NT2/D1 (cell line): ENCODE data around the gene PXYLP1.
"Not testable (repeated sequence)": the region's sequence is repeated elsewhere in the genome, so short reads cannot be mapped to it uniquely, and the experiment has no call there.

Experiments
- DNase-seq: peaks from one replicate; pipeline ENCODE4 v3.0.0-alpha.2; 2011; ENCODE audit warnings: low read depth, low spot score
- H3K27me3 ChIP-seq: 2 replicates; pipeline ENCODE4 v1.6.0; 2011; ENCODE audit warnings: mild to moderate bottlenecking; ENCODE audit not compliant: insufficient read length, insufficient read depth
- H3K36me3 ChIP-seq: 2 replicates; pipeline ENCODE4 v1.6.1; 2011; ENCODE audit warnings: mild to moderate bottlenecking, low read length, mixed read lengths; ENCODE audit not compliant: insufficient read depth, insufficient read length
- H3K4me1 ChIP-seq: 2 replicates; pipeline ENCODE4 v1.5.1; 2011; ENCODE audit not compliant: insufficient read depth, insufficient read length
- H3K4me3 ChIP-seq: 2 replicates; pipeline ENCODE4 v1.5.1; 2011; ENCODE audit warnings: low read depth; ENCODE audit not compliant: insufficient read length
- H3K9ac ChIP-seq: 2 replicates; pipeline ENCODE4 v1.6.0; 2011; ENCODE audit warnings: low read depth; ENCODE audit not compliant: insufficient read length
- H3K9me3 ChIP-seq: 2 replicates; pipeline ENCODE4 v1.5.1; 2011; ENCODE audit warnings: mild to moderate bottlenecking, low read length; ENCODE audit not compliant: insufficient read depth
- SUZ12 ChIP-seq: IDR thresholded peaks from 2 replicates; pipeline ENCODE4 v1.6.1; 2011; ENCODE audit not compliant: insufficient read length, insufficient read depth; ENCODE audit errors: extremely low read depth
- YY1 ChIP-seq: IDR thresholded peaks from 2 replicates; pipeline ENCODE4 v1.6.1; 2011; ENCODE audit not compliant: insufficient read length, insufficient read depth
- ZNF274 ChIP-seq: IDR thresholded peaks from 2 replicates; pipeline ENCODE4 v1.6.1; 2011; ENCODE audit warnings: mild to moderate bottlenecking, low read depth, low read length

PXYLP1 gene

GRCh38 chr3:141289228-141289772 is 57.7 kb downstream of the PXYLP1 start:
- no peaks in the 10 kb centered on the region for H3K4me1 ChIP-seq
- TF ChIP-seq ZNF274: no peak
- H3K4me3 ChIP-seq: no peak overlapping the region
- no peaks in the 10 kb centered on the region for H3K27me3 ChIP-seq
- DNase-seq: no peak
- no peak overlapping the region for H3K9ac ChIP-seq
- peaks cover 5% of the 10 kb centered on the region for H3K36me3 ChIP-seq
- no peaks in the 10 kb centered on the region for H3K9me3 ChIP-seq

- Histone ChIP-seq H3K4me3 (no peak overlapping the region), H3K9ac (no peak overlapping the region), H3K4me1 (no peaks in the 10 kb centered on the region), H3K27me3 (no peaks in the 10 kb centered on the region), H3K9me3 (no peaks in the 10 kb centered on the region), H3K36me3 (peaks cover 5% of the 10 kb centered on the region)
- DNase-seq: no peak
- TF ChIP-seq ZNF274 (no peak), YY1 (no peak), SUZ12 (no peak)
These were observed 60.1 kb downstream of the PXYLP1 start for GRCh38 chr3:141291559-141292355.

- Histone ChIP-seq H3K4me1 (no peaks in the 10 kb centered on the region), H3K9me3 (no peaks in the 10 kb centered on the region), H3K9ac (no peak overlapping the region), H3K27me3 (no peaks in the 10 kb centered on the region), H3K4me3 (no peak overlapping the region), H3K36me3 (peaks cover 5% of the 10 kb centered on the region)
- no peak for TF ChIP-seq ZNF274
- no peak for TF ChIP-seq SUZ12
- no peak for TF ChIP-seq YY1
- no peak for DNase-seq
These were observed 60.9 kb downstream of the PXYLP1 start for GRCh38 chr3:141292356-141293058.

- TF ChIP-seq ZNF274 (no peak), SUZ12 (no peak), YY1 (no peak)
- Histone ChIP-seq H3K9ac (no peak overlapping the region), H3K4me3 (no peak overlapping the region), H3K9me3 (no peaks in the 10 kb centered on the region), H3K27me3 (no peaks in the 10 kb centered on the region), H3K36me3 (peaks cover 5% of the 10 kb centered on the region), H3K4me1 (no peaks in the 10 kb centered on the region)
- DNase-seq: no peak
These were observed 62.7 kb downstream of the PXYLP1 start for GRCh38 chr3:141294301-141294700.

GRCh38 chr3:141294848-141295247 is 63.2 kb downstream of the PXYLP1 start:
- H3K27me3 ChIP-seq: no peaks in the 10 kb centered on the region
- no peak overlapping the region for H3K4me3 ChIP-seq
- DNase-seq: no peak
- H3K9ac ChIP-seq: no peak overlapping the region
- no peaks in the 10 kb centered on the region for H3K9me3 ChIP-seq
- peaks cover 5% of the 10 kb centered on the region for H3K36me3 ChIP-seq
- TF ChIP-seq ZNF274: no peak
- no peak for TF ChIP-seq YY1
- TF ChIP-seq SUZ12: no peak
- H3K4me1 ChIP-seq: no peaks in the 10 kb centered on the region

GRCh38 chr3:141300426-141300825 is 68.8 kb downstream of the PXYLP1 start:
- H3K9me3 ChIP-seq: peaks cover 10% of the 10 kb centered on the region; the same call in 1 of the 2 replicates
- not testable (repeated sequence) for H3K9ac ChIP-seq

GRCh38 chr3:141302364-141303141 is 70.9 kb downstream of the PXYLP1 start:
- no peaks in the 10 kb centered on the region for H3K36me3 ChIP-seq
- TF ChIP-seq ZNF274 (no peak), YY1 (no peak), SUZ12 (no peak)
- no peak overlapping the region for H3K9ac ChIP-seq
- no peaks in the 10 kb centered on the region for H3K4me1 ChIP-seq
- H3K27me3 ChIP-seq: peaks cover 2% of the 10 kb centered on the region
- no peak overlapping the region for H3K4me3 ChIP-seq
- DNase-seq: no peak
- peaks cover 10% of the 10 kb centered on the region; the same call in 1 of the 2 replicates for H3K9me3 ChIP-seq

More at GRCh38 chr3:141300426-141300825, 68.8 kb downstream of the PXYLP1 start:
- not testable (repeated sequence) for H3K27me3 ChIP-seq, H3K4me3 ChIP-seq, H3K36me3 ChIP-seq, DNase-seq, H3K4me1 ChIP-seq
